ENCODE measurements around the gene CUBN.

CUBN gene

GRCh38 chr10:16904639-16905061 lies 225.0 kb downstream of the CUBN start:
- no peak for FAIRE-seq

- FAIRE-seq = no peak
These were observed 225.6 kb downstream of the CUBN start for GRCh38 chr10:16904049-16904448.

GRCh38 chr10:16902606-16903005 lies 227.0 kb downstream of the CUBN start:
- FAIRE-seq = no peak

GRCh38 chr10:16901106-16901505 lies 228.5 kb downstream of the CUBN start:
- no peak for FAIRE-seq

- FAIRE-seq = no peak
These were observed 232.6 kb downstream of the CUBN start for GRCh38 chr10:16896993-16897392.

GRCh38 chr10:16894821-16895220 lies 234.8 kb downstream of the CUBN start:
- no peak for FAIRE-seq

- no peak for FAIRE-seq
These were observed 235.9 kb downstream of the CUBN start for GRCh38 chr10:16893664-16894063.

GRCh38 chr10:16891375-16892313 lies 238.0 kb downstream of the CUBN start:
- peak; percentile 84 for FAIRE-seq

- no peak for FAIRE-seq
These were observed 238.9 kb downstream of the CUBN start for GRCh38 chr10:16890691-16891090.

GRCh38 chr10:16887565-16887964 lies 242.0 kb downstream of the CUBN start:
- FAIRE-seq = no peak

- no peak for FAIRE-seq
These were observed 243.6 kb downstream of the CUBN start for GRCh38 chr10:16886031-16886430.

GRCh38 chr10:16884497-16884896 lies 245.1 kb downstream of the CUBN start:
- FAIRE-seq = no peak

- no peak for FAIRE-seq
These were observed 246.5 kb downstream of the CUBN start for GRCh38 chr10:16883084-16883483.

GRCh38 chr10:16870331-16870730 lies 259.3 kb downstream of the CUBN start:
- FAIRE-seq = no peak

GRCh38 chr10:16867990-16868389 lies 261.6 kb downstream of the CUBN start:
- FAIRE-seq = no peak

GRCh38 chr10:16867556-16867955 lies 262.1 kb downstream of the CUBN start:
- no peak for FAIRE-seq

GRCh38 chr10:16866541-16867275 lies 262.9 kb downstream of the CUBN start:
- FAIRE-seq = no peak

- FAIRE-seq = no peak
These were observed 263.8 kb downstream of the CUBN start for GRCh38 chr10:16865766-16866165.

- no peak for FAIRE-seq
These were observed 265.8 kb downstream of the CUBN start for GRCh38 chr10:16863766-16864165.

GRCh38 chr10:16857419-16857818 lies 272.2 kb downstream of the CUBN start:
- no peak for FAIRE-seq

GRCh38 chr10:16856567-16856966 lies 273.0 kb downstream of the CUBN start:
- FAIRE-seq = no peak

- FAIRE-seq = no peak
These were observed 273.5 kb downstream of the CUBN start for GRCh38 chr10:16856092-16856491.

GRCh38 chr10:16854623-16855022 lies 275.0 kb downstream of the CUBN start:
- FAIRE-seq = no peak

GRCh38 chr10:16853809-16854208 lies 275.8 kb downstream of the CUBN start:
- FAIRE-seq = no peak

Measured in islet of Langerhans (tissue), 1 donor.